NCI-H345 treated with DMSO at 0.1 percent for 48 hours (cell line): ENCODE measurements around the gene MAPK1.
"Not testable (repeated sequence)": the region's sequence is repeated elsewhere in the genome, so short reads cannot be mapped to it uniquely, and the experiment has no call there.

Experiments used
- DNase-seq: peaks from one replicate; lab custom pipeline; 2025; ENCODE audit not compliant: unreplicated experiment; lab: John Stamatoyannopoulos, UW

The MAPK1 gene

DNA sequence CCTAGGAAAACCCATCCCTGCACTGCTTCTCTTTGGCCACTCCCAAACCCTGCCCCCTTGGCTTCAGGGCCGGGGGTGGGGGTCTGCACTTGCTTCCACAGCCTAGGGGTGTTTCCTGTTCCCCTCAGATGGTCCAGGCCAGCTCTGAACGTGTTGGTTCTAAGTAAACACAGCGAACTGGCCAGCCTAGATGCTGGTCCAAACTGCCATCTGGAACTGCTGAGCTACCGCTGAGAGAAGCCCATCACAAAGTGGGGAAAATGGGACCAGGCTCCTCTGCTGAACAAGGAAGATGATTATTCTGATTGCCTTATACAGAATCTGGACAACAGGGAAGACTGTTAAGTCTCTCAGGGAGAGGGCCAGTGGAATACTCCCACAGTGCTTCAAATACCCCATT, 108.4 kb downstream of the MAPK1 start:
- DNase-seq: no peak

DNA sequence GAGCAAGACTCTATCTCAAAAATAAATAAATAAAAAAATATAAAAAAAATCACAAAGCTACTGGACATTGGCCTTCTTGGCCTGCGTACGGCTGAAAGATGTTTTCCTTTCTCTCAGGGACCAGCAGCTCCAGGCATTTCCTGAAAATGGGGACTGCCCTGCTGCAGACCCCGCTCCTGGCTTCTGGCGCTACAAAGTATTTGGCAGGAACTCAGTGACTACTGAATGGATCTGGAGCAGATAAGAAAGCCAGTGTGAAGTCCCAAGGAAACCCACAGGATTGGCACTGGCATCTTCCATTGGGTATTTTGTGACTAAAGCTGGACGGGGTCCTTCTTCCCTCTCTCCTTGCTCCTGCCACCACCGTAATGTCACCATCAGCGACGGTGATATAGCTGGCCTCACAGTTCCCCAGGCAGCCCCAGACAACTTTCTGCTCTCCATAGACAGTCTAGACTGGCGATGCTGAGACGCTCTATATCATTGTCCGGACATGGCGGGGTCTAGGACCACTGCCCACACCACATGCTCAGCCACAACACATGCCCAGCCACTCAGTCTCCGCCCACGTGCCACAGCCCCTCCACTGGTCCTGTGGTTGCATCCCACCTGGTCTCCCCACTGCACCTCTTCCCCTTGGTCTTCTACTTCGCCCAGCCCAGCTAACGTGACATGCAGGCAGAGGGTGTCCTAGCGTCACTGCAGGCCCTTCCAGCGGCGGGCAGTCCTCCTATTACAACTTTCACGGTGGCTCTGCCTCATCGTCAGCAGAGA, 109.2 kb downstream of the MAPK1 start:
- DNase-seq: no peak

DNA sequence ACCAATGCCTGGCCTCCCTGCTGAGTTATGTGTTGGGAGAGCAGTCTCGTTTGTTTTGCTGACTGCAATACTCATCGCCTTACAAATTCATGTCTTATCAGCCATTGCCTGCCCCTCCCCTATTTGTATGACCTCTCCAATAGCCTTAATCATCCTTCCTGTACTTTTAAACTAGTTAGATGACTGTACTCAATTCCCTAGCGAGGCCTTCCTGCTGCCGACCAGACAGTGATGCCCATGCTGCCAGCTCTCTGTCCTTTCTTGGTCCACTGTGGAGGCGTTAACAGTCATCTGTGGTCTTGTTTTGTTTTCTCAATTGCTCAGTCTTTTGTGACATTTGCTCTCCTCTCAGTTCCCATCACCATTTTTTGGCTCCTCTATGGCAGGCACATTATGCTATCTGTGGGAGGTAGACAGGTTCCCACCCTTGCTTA, 111.6 kb downstream of the MAPK1 start:
- DNase-seq: no peak

DNA sequence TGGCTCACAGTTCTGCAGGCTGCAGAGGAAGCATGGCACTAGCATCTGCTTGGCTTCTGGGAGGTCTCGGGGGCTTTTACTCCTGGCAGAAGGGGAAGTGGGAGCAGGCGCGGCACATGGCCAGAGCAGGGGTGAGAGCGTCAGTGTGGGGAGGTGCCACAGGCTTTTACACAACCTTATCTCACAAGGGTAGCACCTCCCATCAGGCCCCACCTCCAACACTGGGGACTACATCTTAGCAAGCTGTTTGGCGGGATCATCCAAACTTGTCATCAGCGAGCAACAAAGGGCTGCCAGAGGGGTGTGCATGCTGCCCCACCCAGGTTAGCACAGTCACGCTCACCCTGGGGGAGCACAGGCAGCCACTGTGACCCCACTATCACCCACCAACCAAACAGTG, 112.9 kb downstream of the MAPK1 start:
- no peak for DNase-seq

DNA sequence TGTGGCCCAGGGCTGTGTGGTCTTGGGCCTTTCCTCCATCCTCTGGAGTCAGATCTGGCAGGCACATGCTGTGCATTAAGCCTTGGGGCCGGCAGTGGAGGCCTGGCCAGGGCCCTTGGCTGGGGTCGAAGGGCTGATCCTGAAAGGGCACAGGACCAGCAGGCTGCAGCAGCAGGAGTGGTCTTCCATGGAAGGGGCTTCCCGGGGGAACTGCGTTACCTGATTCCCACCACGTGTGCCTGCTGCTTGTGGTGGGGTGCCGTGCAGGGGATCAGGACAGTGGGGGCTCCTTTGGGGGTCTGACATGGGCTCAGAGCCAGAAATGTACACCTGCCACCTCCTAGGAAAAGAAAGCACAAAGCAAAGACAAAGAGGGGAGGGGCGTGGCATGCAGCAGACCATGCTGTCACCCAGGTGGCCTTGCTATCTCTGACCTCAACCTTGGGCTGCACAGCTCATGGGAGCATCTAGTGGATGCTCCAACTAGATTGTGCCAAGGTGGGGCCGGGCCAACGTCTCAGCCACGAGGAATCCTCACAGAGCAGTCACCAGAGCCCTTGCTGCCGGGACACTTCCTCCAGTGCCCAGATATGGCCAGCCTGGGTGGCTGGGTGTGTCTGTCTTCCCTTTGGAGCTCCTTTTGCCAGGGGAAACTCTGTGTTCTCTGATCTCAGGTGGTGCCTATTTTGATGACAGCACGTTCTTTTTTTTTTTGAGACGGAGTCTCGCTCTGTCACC, 113.9 kb downstream of the MAPK1 start:
- DNase-seq: no peak

DNA sequence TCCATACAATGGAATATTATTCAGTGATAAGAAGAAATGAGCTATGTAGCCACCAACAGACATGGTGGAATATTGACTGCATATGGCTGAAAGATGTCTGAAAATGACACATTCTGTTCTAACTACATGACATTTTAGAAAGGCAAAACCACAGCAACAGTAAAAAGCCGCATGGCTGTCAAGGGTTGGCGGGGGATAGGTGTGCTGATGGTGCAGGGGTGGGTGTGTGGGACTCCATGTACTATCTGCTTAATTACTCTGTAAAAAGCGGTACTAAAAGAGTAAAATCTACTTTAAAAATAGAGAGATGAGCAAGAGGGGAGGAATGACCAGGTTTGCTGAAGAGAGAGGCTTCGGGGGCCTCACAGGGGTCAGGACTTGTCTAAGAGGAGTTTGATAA, 115.2 kb downstream of the MAPK1 start:
- no peak for DNase-seq

DNA sequence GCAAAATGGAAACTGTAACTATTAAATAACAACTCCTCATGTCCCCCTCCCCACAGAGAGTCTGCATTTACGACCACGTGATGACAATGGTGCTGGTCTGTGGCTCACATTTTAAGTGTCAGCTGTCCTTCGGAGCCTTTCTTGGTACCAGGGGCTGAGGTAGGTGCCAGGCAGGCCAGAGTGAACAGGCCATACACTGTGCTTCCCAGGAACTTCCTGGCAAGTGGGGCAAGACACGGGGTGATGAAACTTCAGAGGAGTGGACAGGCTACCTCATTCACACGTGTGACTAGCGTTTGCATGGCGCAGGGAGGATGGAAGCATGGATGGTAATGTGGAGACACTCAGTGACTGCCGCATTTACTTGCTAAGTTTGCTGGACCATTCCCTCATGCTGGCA, 121.5 kb downstream of the MAPK1 start:
- DNase-seq: no peak

DNA sequence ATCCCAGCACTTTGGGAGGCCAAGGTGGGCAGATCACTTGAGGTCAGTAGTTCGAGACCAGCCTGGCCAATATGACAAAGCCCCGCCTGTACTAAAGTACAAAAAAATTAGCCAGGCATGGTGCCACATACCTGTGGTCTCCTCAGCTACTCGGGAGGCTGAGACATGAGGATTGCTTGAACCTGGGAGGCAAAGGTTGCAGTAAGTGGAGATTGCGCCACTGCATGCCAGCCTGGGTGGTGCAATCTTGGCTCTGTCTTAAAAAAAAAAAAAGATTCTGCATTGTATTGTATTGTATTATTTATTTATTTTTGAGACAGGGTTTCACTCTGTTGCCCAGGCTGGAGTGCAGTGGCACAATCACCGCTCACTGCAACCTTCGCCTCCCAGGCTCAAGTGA, 122.5 kb downstream of the MAPK1 start:
- not testable (repeated sequence) for DNase-seq

DNA sequence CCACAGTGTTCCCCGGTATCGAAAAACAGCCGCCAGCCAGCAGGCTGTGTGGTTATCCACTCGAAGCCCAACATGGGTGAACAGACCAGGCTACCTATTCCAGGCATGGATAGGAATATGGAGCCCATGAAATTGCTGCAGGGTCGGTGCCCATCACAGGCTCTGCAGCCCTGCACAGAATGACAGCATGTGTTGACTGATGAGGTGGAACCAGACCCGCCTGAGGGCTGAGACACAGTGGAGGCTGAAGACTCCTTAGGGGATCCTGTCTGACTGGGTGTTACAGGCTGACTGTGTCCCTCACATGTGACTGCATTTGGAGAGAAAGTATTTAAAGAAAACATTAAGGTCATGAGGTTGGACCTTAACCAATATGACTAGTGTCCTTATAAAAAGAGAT, 125.7 kb downstream of the MAPK1 start:
- no peak for DNase-seq

DNA sequence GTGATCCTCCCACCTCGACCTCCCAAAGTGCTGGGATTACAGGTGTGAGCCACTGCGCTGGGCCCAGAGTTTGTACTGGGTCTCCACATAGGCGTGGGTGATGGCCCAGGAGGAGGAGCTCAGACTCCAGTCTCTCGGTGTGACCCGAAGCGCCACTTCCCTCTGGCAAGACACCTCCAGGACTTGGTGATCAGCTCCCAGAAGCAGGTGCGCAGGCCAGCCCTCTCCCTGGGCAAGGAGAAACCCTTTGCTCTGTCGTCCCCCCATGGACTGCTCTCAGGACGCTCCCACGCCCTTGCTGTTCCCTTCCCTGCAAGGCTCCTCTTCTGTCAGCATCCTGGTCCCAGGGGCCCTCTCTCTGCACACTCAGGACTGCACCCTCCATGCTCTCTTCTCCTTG, 126.4 kb downstream of the MAPK1 start:
- no peak for DNase-seq

DNA sequence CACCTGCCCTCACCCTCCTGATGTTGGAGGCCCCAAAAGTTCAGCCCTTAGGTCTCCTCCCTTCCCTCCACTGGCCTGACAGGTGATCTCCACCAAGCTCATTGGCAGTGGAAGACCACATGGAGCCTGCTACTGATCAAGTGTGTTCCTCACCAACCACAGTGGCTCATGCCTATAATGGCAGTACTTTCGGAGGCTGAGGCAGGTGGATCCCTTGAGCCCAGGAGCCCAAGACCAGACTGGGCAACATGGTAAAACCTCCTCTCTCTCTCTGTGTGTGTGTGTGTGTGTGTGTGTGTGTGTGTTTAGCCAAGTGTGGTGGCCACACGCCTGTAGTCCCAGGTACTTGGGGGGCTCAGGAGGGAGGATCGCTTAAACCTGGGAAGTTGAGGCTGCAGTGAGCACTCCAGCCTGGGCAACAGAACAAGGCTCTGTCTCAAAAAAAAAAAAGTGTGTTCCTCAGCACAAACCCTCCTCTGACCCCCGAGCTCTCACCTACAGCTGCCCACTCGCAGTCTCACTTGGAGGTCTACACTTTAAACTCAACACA, 127.5 kb downstream of the MAPK1 start:
- no peak for DNase-seq

DNA sequence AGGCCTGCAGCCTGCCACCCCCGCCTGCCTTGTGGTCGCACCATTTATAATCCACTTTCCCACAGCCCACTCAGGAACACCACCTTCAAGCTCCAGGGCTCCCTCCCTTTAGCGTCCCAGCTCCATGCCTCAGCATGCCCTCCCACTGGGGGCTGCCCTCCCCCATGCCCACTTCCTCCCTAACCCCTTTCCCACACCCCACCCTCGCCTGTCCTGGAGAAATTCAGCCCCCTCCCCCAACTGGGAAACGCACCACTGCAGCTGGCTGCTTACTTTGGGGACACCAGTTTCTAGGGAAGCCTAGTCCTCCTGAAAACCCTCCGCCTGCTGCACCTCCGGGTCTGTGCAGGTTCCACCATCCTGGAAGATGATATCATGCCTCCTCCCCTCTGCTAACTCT, 128.5 kb downstream of the MAPK1 start:
- DNase-seq: no peak

DNA sequence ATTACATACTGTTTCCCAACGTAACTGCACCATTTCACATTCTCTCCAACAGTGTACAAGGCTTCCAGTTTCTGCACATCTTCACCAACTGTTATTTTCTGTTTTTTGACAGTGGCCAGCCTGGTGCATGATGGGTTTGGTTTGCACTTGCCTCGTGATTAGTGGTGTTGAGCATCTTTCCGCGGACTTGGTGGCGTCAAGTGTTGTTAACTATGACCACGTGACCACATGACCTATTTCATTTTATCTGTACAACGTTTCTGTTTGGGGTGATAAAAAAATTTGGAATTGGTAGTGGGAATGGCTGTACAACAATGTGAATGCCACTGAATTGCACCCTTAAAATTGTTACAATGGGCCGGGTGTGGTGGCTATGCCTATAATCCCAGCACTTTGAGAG, 129.4 kb downstream of the MAPK1 start:
- DNase-seq: no peak

DNA sequence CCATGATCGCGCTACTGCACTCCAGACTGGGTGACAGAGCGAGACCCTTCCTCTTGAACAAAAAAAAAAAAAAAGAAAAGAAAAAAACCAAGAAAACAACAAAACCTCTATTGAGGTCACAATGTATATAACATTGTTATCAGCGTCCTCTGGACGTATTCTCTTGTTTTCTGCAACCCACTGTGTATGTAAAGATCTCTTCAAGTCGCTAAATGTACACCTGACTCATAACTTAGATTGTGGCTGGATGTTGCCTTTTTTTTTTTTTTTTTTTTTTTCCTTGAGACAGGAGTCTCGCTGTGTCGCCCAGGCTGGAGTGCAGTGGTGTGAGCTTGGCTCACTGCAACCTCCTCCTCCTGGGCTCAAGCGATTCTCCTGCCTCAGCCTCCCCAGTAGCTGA, 130.5 kb downstream of the MAPK1 start:
- DNase-seq: no peak

DNA sequence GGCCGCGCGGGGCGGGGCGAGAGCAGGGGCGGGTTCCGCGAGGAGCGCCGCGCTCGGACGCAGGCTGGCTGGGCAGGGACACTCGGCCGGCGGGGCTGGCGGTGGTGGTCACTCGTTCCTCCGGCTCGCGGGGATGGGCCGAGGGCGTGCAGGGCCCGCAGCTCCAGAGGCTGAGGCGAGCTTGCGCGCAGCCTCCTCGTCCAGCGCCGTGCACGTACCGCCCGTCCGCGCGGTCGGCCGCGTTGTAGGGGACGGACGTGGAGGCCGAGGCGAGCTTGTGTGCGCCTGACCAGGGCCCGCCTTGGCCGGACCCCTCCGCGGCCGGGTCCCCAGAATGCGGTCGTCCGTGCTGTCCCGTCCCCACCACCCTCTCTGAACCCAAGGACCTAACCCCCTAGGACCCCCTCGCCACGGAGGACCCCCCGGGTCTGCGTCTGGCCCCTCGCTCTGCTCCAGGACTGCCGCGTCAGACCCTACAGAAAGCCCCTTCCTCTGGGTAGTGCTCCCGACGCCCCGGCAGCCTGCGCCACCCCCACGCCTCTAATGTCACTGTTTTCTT, 131.3 kb downstream of the MAPK1 start:
- no peak for DNase-seq

DNA sequence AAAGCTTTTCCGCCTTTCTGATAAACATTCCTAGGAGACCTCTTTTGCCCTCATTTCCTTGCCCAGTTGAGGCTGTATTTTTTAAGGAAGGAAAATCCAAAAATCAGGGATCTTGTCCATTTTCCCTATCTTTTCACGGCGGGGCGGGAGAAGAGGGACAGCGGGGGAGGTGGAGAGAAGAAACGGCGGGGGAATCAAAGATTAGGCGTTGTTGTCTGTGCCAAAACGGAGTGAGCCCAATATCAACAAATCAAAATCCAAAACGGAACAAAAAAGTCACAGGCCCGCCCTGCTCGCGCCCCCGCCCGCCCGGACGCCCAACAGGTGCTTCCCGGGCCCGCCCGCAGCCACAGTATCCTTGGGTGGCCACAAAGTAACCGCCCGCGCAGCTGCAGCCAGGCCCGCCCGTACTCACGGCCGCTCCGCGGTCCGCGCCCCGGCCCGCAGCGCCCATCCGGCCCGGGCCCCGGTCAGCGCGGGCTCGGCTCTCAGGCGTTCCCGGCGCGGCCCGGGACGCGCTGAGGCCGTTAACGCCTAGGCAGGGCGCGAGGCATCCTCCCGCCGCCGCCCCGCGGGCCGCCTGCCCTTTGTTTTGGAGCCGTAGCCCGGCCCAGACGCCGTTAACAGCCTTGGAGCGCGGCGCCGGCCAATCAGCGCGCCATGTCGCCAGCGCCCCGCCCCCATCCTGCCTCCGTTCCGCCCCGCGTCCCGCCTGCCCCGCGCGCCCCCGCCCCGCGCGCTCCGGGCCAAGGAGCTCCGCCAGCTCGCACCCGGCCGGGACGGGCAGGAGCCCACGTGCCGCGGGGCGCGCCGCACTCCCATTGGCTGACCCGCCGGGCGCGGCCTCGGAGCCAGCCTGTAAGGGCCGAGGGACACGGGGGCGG, 132.0 kb downstream of the MAPK1 start, which contains the start of gene YPEL1:
Gene YPEL1 (minus strand): TSS at position 595 of the 884 bp plus-strand sequence. CDS start 25,050 bp downstream, outside the sequence.
- peak; percentile 47 for DNase-seq

DNA sequence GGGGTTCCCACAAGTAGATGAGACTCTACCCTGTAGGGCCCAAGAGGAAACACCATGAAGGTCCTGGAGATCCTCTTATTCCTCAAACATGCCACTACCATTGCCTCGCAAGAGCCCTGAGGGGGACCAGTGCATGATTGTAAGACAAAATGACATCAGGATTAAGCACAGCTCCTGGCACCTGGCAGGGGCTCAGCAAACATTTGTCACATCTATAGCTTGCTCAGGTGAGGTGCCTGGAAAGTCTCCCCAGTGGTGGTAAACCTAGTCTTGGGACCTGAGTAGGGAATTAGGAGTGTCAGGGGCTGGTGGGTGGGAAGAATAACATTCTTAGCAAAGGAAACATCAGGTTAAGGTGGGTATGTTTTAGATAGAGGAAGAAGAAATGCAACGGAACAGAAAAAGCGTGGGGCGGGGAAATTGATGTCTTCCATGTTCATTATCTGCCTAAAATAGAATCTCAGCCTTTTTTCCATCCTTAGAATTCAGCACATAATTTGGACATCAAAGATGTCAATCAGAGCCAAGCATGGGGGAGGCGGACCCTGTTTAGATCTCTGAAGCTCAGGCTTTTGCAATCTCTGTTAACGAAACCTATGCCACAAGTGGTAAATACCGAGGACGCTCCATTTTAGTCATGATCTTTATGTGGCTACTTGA, 132.8 kb downstream of the MAPK1 start:
- no peak for DNase-seq

DNA sequence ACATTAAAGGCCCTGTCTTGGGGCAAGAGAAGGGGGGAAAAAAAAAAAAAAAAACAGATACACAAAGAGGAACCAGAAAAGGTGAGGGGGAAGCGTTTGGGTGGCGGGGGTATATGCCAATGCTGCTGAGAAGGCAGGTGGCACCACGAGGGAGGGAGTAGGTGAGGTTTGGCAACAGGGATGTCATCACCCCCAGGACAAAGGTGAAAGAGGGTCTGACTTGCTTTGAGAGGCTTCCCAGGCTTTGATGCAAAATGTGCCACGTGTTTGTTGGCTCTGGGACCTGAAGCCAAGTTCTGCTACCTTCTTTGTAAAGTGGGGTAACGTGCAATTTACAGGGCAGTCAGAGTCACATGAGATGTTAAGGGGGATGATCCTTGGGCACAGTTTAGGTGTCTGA, 135.9 kb downstream of the MAPK1 start:
- no peak for DNase-seq

DNA sequence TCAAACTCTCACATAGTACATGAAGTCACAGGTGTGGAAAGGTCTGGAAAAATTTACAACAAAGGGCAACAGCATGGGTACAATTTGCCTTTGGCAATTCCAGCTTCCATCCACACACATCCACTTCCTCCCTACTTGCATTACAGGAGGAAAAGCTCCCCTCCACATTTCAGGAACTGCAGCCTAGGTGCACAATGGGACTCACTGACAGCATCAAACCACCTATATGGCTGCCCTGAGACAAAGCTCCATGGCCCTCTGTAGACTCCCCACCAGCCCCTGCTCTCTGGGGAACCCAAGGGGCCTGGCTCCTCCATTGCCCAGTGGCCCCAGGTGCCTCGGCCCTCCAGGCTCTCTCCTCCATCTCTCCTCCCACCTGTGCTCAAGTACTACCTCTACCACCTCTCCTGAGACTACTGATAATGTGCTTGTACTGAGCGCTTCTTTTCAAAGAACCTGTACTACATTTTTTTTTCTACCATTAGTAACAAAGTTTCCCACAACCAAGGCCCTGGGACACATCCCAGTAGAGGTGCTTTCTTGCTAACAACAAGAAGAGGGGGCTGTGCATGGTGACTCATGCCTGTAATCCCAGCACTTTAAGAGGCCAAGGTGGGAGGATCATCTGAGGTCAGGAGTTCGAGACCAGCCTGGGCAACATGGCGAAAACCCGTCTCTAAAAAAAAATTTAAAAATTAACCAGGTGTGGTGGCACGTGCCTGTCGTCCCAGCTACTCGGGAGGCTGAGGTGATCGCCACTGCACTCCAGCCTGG, 136.7 kb downstream of the MAPK1 start:
- DNase-seq: no peak

DNA sequence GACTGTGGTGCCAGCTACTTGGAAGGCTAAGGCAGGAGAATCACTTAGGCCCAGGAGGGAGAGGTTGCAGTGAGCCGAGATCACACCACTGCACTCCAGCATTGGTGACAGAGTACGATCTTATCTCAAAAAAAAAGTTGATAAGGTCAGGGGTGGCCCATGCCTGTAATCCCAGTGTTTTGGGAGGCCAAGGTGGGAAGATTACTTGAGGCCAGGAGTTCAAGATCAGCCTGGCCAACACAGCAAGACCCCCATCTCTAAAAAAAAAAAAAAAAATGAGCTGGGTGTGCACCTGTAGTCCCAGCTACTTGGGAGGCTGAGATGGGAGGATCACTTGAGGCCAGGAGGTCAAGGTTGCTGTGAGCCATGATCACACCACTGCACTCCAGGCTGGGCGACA, 138.3 kb downstream of the MAPK1 start:
- not testable (repeated sequence) for DNase-seq
